ENCODE results near the gene ACACB.

DNA sequence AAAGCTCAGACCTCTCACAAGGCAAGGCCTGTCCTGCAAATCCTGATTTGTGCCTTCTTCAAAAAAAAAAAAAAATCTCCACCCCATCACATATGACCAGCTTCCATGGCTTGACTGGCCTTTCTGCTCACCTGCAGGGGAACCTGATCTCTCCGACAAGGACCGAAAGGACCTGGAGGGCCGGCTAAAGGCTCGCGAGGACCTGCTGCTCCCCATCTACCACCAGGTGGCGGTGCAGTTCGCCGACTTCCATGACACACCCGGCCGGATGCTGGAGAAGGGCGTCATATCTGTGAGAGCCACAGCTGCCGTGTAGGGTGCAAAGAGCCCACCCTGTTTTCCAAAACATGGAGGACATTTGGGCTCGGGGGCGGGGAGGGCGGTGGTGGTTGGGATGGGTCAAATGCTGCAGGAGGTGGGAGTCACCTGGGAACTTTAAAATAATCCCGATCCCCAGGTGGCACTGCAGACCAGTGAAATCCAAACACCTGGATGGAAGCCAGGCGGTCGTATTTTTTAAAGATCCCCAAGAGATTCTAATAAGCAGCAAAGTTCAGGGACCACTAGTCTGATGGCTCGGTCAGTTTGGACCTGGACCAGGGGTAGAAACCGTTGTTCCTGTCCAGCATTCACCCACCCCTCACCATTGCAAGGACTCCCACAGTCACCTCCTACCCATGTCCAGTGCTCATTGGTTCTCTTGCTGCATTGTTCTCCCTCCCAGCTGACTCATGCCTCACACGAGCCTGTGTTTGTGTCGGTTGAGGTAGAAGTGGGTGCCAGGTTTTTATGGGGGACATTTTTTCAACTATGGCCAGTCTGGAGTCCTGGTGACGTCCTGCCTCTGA lies 147.9 kb downstream of the ACACB start:
- TF ChIP-seq, protein P1, sequence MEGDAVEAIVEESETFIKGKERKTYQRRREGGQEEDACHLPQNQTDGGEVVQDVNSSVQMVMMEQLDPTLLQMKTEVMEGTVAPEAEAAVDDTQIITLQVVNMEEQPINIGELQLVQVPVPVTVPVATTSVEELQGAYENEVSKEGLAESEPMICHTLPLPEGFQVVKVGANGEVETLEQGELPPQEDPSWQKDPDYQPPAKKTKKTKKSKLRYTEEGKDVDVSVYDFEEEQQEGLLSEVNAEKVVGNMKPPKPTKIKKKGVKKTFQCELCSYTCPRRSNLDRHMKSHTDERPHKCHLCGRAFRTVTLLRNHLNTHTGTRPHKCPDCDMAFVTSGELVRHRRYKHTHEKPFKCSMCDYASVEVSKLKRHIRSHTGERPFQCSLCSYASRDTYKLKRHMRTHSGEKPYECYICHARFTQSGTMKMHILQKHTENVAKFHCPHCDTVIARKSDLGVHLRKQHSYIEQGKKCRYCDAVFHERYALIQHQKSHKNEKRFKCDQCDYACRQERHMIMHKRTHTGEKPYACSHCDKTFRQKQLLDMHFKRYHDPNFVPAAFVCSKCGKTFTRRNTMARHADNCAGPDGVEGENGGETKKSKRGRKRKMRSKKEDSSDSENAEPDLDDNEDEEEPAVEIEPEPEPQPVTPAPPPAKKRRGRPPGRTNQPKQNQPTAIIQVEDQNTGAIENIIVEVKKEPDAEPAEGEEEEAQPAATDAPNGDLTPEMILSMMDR (IDR thresholded peaks at IDR 0.05), result peak; percentile 50 to 67 (median 62)
- TF ChIP-seq POLR2A (IDR thresholded peaks at IDR 0.05), result no peak

Data from tibial nerve (tissue), 3 donors.